Small intestine (tissue), 7 donors: ENCODE data around the gene WIPF3. TPM values are rescaled to one million over a fixed set of nuclear protein-coding genes. Genes with fewer than 3 reads are reported as not detected.

ENCODE experiments used
- DNase-seq, 2 donors: peaks; one replicate each; pipeline versions ENCODE4 v3.0.0 to v3.0.0-alpha.2; 2013
- FAIRE-seq: peaks from 2 replicates; lab custom pipeline; 2012; peaks lifted over from hg19 to GRCh38; lab: Jason Lieb, UNC
- H3K27ac ChIP-seq, 3 donors: one replicate each; pipeline ENCODE4 v1.5.1; 2013; ENCODE audit warnings: low read length in 2 of 3, mild to moderate bottlenecking in 2 of 3, control low read depth in 1 of 3, inconsistent platforms in 1 of 3, low read depth in 1 of 3, moderate library complexity in 1 of 3
- H3K27me3 ChIP-seq, 3 donors: one replicate each; pipeline ENCODE4 v1.6.1; 2013; ENCODE audit warnings: low read length in 3 of 3, inconsistent platforms in 1 of 3; ENCODE audit not compliant: control insufficient read depth in 3 of 3, insufficient read depth in 3 of 3
- H3K36me3 ChIP-seq, 3 donors: one replicate each; pipeline ENCODE4 v1.6.1; 2013; ENCODE audit warnings: low read length in 3 of 3, inconsistent platforms in 1 of 3, low read depth in 1 of 3, mild to moderate bottlenecking in 1 of 3, moderate library complexity in 1 of 3; ENCODE audit not compliant: control insufficient read depth in 3 of 3, insufficient read depth in 2 of 3
- H3K4me1 ChIP-seq, 3 donors: one replicate each; pipeline ENCODE4 v1.6.1; 2013; ENCODE audit warnings: low read length in 2 of 3, inconsistent platforms in 1 of 3, low read depth in 1 of 3, mild to moderate bottlenecking in 1 of 3, moderate library complexity in 1 of 3; ENCODE audit not compliant: control insufficient read depth in 3 of 3, insufficient read depth in 2 of 3
- H3K4me3 ChIP-seq, 3 donors: one replicate each; pipeline ENCODE4 v1.5.1; 2013; ENCODE audit warnings: low read length in 3 of 3, control low read depth in 1 of 3, inconsistent platforms in 1 of 3, low read depth in 1 of 3, mild to moderate bottlenecking in 1 of 3, moderate library complexity in 1 of 3
- H3K9me3 ChIP-seq, 2 donors: one replicate each; pipeline ENCODE4 v1.6.1; 2013; ENCODE audit warnings: low read depth in 1 of 2, low read length in 1 of 2; ENCODE audit not compliant: control insufficient read depth in 2 of 2, insufficient read depth in 1 of 2
- WGBS, 3 donors: extraction: QIAGEN DNeasy Blood & Tissue Kit; methylation state at CpG; one replicate each; pipeline ENCODE4 v1.1.7; 2013; 5-methylcytosine and 5-hydroxymethylcytosine counted together
- polyA plus RNA-seq, 4 donors: library from polyadenylated mRNA; stranded (reverse) in 3 of 4; unstranded in 1 of 4; fragments of 200-250 nt in 3 of 4; fragments of 120-200 nt in 1 of 4; gene quantifications; one replicate each; pipeline versions ENCODE4 v1.2.1 to v1.2.3, GENCODE V29; 2013
- donor health status: healthy with polysubstance abuse.
- donor health status: control.
- donor health status: control.
- donor health status: Bipolar disorder and iron deficiency.
- donor health status: healthy.

The WIPF3 gene
- polyA plus RNA-seq, 4 donors: 1.1 to 28.5 (median 1.7) TPM

DNA sequence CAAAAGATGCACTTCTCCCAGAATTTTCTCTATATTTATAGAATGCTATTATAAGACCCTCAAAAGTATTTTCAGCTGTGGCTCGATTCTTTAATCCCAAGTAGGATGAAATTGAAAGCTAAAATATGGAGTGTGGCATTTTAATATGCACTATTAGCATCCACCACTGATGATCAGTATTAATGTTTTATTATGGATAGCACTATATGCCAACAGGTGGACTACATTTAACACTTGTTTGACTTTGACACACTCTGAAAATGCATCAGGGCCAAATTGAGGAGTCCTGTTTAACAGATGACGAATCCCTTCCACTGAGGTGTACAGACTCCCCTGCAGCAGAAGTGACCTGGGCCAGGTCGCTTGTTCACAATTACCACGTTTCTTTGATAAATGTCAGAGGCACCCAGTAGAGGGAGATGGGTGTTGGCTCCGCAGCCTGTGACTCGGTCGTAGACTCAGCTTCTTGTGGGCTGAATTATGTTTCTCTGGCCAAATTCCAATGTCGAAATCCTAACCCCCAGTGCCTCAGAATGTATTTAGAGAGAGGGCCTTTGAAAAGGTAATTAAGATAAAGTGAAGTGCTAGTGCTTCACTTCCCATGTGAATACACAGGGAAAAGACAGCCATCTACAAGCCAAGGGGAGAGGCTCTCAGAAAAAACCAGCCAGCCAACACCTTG lies 48.1 kb downstream of the WIPF3 start:
- H3K27me3 ChIP-seq: peaks cover 0 to 2% (median 0%) of the 10 kb centered on the region in 3 donors
- H3K4me3 ChIP-seq: no peak overlapping the region
- peak; percentile 43 to 89 for DNase-seq
- H3K27ac ChIP-seq: peak overlapping the region in 1 of 3 donors; percentile 57
- FAIRE-seq: no peak
- H3K36me3 ChIP-seq: peaks cover 0 to 8% (median 0%) of the 10 kb centered on the region in 3 donors
- 18 to 46% (median 34%) methylated on average over 8 of the region's 8 CpGs for WGBS, 3 donors
- peaks cover 0 to 68% (median 0%) of the 10 kb centered on the region in 3 donors for H3K4me1 ChIP-seq
- no peaks in the 10 kb centered on the region for H3K9me3 ChIP-seq

- peaks cover 0 to 2% of the 10 kb centered on the region in 2 donors for H3K9me3 ChIP-seq
- DNase-seq: no peak
- no peak for FAIRE-seq
- peaks cover 0 to 49% (median 0%) of the 10 kb centered on the region in 3 donors for H3K4me1 ChIP-seq
- no peak overlapping the region for H3K4me3 ChIP-seq
- peaks cover 0 to 2% (median 0%) of the 10 kb centered on the region in 3 donors for H3K27me3 ChIP-seq
- peak overlapping the region in 1 of 3 donors; percentile 3 for H3K27ac ChIP-seq
- no peaks in the 10 kb centered on the region for H3K36me3 ChIP-seq
These were observed 51.3 kb downstream of the WIPF3 start for GRCh38 chr7:29857654-29858053.

DNA sequence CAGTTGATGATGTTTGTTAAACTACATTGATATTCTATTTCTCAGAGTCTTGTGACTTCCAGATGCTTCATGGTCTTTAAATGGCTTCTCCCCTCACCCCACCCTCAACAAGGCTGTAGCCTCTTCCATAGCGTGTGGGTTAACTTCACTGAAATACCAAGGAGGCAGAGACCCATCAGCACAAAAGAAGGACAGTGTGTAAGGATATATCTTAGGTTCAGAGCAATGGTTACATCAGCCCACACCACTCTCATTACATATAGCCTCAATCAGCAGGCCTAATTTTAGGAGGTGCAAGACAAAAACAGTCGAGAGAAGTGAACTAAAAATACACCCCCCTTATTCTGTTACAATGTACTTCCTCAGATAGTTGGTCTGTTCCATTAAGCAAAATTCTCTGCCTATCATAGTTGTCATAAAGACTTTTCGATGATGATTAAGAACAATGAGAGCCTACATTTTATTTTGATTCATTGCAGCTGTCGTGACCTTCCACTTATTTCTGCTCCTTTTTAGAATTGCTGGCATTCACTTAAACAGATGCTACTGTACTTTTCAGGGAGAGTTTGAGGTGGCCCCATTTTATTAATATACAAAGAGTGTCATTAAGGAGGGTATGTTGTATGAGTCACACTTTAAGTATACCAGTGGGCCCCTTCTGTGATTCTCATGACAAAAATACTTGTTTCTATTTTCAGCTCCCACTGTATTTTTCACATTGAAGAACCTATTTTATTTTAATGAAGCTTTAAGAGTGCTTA lies 52.1 kb downstream of the WIPF3 start:
- no peak overlapping the region for H3K27ac ChIP-seq
- DNase-seq: no peak
- peaks cover 0 to 2% of the 10 kb centered on the region in 2 donors for H3K9me3 ChIP-seq
- no peaks in the 10 kb centered on the region for H3K36me3 ChIP-seq
- no peak for FAIRE-seq
- peaks cover 0 to 42% (median 0%) of the 10 kb centered on the region in 3 donors for H3K4me1 ChIP-seq
- WGBS, 3 donors: 86 to 98% (median 87%) methylated on average over 4 of the region's 4 CpGs
- no peak overlapping the region for H3K4me3 ChIP-seq
- H3K27me3 ChIP-seq: peaks cover 0 to 2% (median 0%) of the 10 kb centered on the region in 3 donors

DNA sequence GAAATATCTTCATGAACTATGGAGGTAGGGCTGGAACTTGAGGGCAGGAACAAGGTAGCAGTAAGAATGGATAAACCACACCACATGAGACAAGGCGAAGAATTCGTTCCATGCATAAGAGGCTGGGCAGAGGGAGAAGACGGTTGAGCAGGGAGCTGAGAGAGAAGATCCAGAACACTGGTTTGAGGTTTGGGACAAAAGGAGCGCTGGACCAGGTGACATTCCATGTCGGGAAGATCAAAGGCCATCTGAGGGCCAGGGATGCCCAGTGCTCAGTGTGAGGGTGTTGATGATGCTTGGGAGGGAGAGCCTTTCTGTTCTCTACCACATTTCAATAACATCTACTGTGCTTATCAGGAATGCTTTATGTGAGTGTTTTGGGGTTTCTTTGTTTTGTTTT lies 52.8 kb downstream of the WIPF3 start:
- Histone ChIP-seq H3K27me3 (peaks cover 0 to 2% (median 0%) of the 10 kb centered on the region in 3 donors), H3K4me3 (no peak overlapping the region), H3K4me1 (peaks cover 0 to 35% (median 0%) of the 10 kb centered on the region in 3 donors), H3K27ac (no peak overlapping the region), H3K9me3 (peaks cover 0 to 2% of the 10 kb centered on the region in 2 donors), H3K36me3 (no peaks in the 10 kb centered on the region)
- DNase-seq: no peak
- WGBS, 3 donors: 91 to 92% (median 92%) methylated on average over 5 of the region's 5 CpGs
- no peak for FAIRE-seq

DNA sequence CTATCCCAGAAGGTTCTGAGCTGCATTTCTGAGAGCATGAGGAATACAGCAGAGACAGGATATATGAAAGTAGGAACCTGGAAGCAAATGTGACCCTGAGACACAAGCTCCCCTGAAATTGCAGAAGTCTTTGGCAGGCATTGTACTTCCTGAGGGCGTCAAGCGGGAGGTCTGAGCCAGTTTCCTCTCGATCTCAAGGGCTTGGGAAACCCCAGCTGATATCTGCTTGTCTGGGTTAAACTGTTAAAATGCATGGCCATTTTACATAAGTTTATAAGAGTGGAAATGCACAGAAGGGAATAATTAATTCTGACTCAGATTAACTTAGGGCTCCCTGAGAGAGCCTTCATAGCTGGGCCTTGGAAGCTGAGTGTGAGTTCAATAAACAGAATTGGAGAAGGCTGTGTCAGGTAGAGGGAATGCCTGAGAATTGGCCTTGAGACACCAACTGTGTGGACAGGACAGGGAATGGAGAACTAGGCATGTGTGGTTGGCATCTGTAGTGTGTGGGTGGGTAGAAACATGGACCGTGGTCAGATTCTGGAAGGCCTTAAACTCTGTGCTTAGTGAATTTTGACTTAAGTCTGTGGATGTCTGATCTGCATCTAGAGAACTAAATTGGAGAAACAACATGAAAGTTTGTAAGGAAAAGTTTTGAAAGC lies 53.3 kb downstream of the WIPF3 start:
- FAIRE-seq (no peak), DNase-seq (no peak)
- peaks cover 0 to 2% of the 10 kb centered on the region in 2 donors for H3K9me3 ChIP-seq
- H3K27me3 ChIP-seq: peaks cover 0 to 2% (median 0%) of the 10 kb centered on the region in 3 donors
- peaks cover 0 to 32% (median 0%) of the 10 kb centered on the region in 3 donors for H3K4me1 ChIP-seq
- no peak overlapping the region for H3K4me3 ChIP-seq
- no peak overlapping the region for H3K27ac ChIP-seq
- 64 to 89% (median 78%) methylated on average over 4 of the region's 4 CpGs for WGBS, 3 donors
- no peaks in the 10 kb centered on the region for H3K36me3 ChIP-seq

- DNase-seq: no peak
- no peaks in the 10 kb centered on the region for H3K36me3 ChIP-seq
- FAIRE-seq: no peak
- H3K27ac ChIP-seq: no peak overlapping the region
- H3K4me3 ChIP-seq: no peak overlapping the region
- peaks cover 0 to 2% (median 0%) of the 10 kb centered on the region in 3 donors for H3K27me3 ChIP-seq
- WGBS, 3 donors: 89 to 92% (median 91%) methylated on average over 2 of the region's 2 CpGs
- peaks cover 0 to 27% (median 0%) of the 10 kb centered on the region in 3 donors for H3K4me1 ChIP-seq
- peaks cover 0 to 2% of the 10 kb centered on the region in 2 donors for H3K9me3 ChIP-seq
These were observed 53.9 kb downstream of the WIPF3 start for GRCh38 chr7:29860186-29860585.

DNA sequence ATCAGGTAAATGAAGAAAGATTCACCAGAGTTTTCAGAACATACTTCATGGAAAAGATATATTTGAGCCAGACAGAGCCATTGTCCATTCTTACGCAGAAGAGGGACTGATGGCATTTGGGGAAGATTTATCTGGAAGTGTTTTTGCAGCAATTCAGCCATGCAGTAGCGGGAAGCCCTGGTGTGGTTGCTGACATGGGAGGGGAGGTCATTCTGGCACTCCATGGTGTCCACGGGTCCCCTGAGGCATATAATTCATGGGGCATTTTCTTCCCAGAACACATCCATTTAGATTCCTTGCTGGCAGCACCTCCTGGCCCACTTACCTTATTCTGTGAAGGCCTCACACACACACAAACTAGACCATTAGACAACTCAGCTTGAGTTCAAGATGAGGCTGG lies 55.6 kb downstream of the WIPF3 start:
- no peaks in the 10 kb centered on the region for H3K27me3 ChIP-seq
- H3K9me3 ChIP-seq: peaks cover 0 to 2% of the 10 kb centered on the region in 2 donors
- H3K36me3 ChIP-seq: peaks cover 0 to 4% (median 0%) of the 10 kb centered on the region in 3 donors
- H3K4me3 ChIP-seq: no peak overlapping the region
- H3K4me1 ChIP-seq: peaks cover 0 to 14% (median 0%) of the 10 kb centered on the region in 3 donors
- FAIRE-seq (no peak), DNase-seq (no peak)
- H3K27ac ChIP-seq: no peak overlapping the region
- WGBS, 3 donors: 87 to 94% (median 88%) methylated on average over 3 of the region's 3 CpGs

- H3K27ac ChIP-seq: no peak overlapping the region
- DNase-seq (no peak), FAIRE-seq (no peak)
- peaks cover 0 to 4% (median 0%) of the 10 kb centered on the region in 3 donors for H3K36me3 ChIP-seq
- H3K4me3 ChIP-seq: no peak overlapping the region
- H3K27me3 ChIP-seq: no peaks in the 10 kb centered on the region
- H3K9me3 ChIP-seq: peaks cover 0 to 2% of the 10 kb centered on the region in 2 donors
- H3K4me1 ChIP-seq: no peaks in the 10 kb centered on the region
- WGBS, 3 donors: 72 to 88% (median 81%) methylated on average over 2 of the region's 2 CpGs
These were observed 58.3 kb downstream of the WIPF3 start for GRCh38 chr7:29864656-29865055.
